DND-41 (cell line): Measurements from ENCODE around the gene ATP1A1.

Source experiments
- CTCF ChIP-seq: IDR thresholded peaks from 2 replicates; pipeline ENCODE4 v1.5.1; 2012; ENCODE audit warnings: borderline replicate concordance, low read length, moderate library complexity, mild to moderate bottlenecking; ENCODE audit not compliant: poor library complexity, severe bottlenecking; ENCODE audit errors: extremely low read depth
- EZH2 ChIP-seq: IDR thresholded peaks from 3 replicates; pipeline ENCODE4 v1.6.1; 2012; ENCODE audit warnings: borderline replicate concordance, low read depth, mild to moderate bottlenecking, moderate library complexity, low read length, inconsistent platforms; ENCODE audit not compliant: severe bottlenecking

GRCh38 chr1:116353155-116353554 is 19.9 kb upstream of the ATP1A1 start:
- TF ChIP-seq CTCF (no peak), EZH2 (no peak)
